ENCODE measurements around the gene RPL37A. TPM values are rescaled to one million over a fixed set of nuclear protein-coding genes. Genes with fewer than 3 reads are reported as not detected.

Gene RPL37A
- 1,000 to 10,000 TPM; 1,064 to 1,421 (median 1,319) TPM for total RNA-seq

DNA sequence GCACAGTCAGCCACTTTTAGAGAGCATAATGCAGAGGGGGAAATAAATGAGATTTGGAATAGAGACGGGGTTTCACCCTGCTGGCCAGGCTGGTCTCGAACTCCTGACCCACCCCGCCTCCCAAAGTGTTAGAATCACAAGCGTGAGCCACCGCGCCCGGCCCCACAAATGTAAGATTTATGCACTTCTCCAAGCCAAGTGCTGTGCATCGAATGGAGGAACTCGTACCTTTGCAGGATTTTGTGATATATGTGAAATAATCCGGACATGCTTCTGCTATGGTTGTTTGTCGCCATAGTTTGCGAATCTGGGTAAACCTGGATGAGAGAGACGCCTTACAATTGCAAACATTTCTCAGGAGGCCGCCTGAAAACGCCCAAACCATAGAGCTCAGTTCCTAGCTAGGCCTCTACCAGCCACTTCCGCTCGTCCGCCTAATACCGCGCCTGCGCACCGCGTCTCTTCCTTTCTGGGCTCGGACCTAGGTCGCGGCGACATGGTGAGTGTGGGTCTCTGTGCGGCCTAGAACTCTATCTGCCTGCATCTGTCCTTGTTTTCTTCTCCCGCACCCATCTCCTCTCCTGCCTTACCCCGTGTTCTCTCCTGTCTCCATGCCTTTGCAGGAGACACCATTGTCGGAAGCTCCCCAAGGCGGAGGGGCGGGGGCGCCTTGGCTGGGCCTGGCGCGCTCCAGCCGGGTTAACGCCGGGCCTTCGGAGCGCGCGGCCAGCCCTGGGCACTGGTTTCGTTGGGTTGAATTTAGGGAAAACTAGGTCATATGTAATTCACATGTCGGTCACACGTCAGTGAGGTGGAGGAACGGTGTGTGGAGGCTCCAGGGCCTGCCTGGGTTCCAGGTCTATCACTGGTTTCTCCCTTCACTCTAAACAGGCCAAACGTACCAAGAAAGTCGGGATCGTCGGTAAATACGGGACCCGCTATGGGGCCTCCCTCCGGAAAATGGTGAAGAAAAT, at the start of gene RPL37A:
TSS of gene RPL37A (plus strand) at position 466 of the 974 bp plus-strand sequence. CDS start at position 497, 31 bp downstream.
- TF ChIP-seq, protein P1, sequence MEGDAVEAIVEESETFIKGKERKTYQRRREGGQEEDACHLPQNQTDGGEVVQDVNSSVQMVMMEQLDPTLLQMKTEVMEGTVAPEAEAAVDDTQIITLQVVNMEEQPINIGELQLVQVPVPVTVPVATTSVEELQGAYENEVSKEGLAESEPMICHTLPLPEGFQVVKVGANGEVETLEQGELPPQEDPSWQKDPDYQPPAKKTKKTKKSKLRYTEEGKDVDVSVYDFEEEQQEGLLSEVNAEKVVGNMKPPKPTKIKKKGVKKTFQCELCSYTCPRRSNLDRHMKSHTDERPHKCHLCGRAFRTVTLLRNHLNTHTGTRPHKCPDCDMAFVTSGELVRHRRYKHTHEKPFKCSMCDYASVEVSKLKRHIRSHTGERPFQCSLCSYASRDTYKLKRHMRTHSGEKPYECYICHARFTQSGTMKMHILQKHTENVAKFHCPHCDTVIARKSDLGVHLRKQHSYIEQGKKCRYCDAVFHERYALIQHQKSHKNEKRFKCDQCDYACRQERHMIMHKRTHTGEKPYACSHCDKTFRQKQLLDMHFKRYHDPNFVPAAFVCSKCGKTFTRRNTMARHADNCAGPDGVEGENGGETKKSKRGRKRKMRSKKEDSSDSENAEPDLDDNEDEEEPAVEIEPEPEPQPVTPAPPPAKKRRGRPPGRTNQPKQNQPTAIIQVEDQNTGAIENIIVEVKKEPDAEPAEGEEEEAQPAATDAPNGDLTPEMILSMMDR (IDR thresholded peaks at IDR 0.05) = no peak
- ATAC-seq (ENCODE audit: low FRiP score) (peak; percentile 97), DNase-seq (ENCODE audit: low spot score) (peak; percentile 78)

DNA sequence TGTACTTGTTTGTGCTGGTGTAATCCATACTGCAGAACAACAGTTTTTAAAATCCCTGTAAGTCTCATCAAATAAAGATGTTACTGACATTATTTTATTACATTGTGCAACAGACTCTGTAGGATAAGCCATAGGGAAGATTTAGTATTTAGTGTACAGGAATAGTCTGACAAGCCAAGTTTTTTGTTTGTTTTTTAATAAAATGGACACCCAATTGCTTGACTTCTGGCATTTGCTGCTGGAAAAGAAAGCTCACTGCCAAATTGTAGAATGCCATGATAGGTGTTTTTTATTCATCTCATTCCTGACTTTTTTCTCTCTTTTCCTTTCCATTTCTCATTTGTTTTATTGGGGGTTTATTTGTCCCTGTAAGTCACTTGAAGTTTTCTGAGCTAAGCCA, 48.3 kb upstream of the RPL37A start:
- TF ChIP-seq, protein P1 (IDR thresholded peaks at IDR 0.05) = no peak
- no peak for DNase-seq (ENCODE audit: low spot score)
- no peak for ATAC-seq (ENCODE audit: low FRiP score)

DNA sequence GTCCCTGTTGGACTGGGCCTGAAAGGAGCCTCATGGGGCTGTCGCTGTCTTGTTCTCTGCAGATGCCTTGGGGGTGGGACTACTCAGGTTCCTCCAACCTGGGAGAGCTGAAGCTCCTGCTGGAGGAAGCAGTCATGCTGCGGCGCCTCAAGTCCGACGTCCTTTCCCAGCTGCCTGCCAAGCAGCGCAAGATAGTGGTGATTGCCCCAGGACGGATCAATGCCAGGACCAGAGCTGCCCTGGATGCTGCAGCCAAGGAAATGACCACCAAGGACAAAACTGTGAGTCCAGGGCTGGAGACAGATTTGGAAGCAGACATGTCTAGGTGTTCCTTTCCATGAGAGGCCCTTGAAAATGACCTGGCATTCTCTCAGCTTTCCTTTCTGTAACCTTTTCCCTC, 47.9 kb upstream of the RPL37A start:
- TF ChIP-seq, protein P1 (IDR thresholded peaks at IDR 0.05) = no peak
- DNase-seq (ENCODE audit: low spot score) (no peak), ATAC-seq (ENCODE audit: low FRiP score) (no peak)

DNA sequence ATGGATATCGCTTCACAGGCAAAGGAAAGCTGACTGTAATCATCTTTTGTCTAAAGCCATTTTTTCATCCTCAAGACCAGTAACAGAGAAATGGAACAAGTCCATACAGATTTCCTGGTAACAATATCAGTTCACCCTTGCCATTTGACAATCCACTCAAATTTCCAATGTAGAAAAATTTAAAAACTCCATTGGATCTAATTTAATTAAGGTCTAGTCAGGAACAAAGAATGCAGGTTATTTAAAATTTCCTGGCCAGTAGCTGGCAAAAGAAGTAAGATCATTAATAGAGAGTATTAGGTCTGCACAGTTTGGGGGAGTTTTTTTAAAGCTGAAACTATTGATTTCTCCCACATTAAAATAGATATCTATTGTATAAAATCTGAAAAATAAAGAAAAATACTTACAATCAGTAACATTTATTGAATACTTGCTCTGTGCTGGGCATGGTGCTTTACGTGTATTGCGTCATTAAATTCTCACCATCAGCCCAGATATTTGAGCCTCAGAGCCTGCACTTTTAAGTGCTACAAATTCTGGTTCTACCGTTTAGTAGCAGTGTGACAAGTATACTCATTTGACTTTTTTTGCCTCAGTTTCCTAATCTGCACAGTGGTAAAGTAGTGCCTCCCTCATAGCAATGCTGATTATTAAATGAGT, 44.6 kb upstream of the RPL37A start:
- ATAC-seq (ENCODE audit: low FRiP score) = no peak
- TF ChIP-seq, protein P1 (IDR thresholded peaks at IDR 0.05) = no peak

DNA sequence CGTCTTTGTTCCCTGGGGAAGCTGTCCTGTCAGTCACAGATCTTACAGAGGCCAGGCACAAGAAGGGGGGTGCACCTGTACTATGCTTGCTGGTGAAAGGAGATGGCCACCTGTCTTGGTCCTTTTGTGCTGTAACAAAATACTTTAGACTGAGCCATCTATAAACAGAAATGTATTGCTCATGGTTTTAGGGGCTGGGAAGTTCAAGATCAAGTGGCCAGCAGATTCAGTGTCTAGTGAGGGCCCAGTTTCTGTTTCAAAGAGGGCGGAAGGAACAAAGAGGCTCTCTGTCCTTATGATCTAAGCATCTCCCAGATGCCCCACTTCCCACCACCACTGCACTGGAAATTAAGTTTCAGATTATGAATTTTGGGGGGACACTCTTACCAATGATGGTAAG, 35.5 kb upstream of the RPL37A start:
- TF ChIP-seq, protein P1 (IDR thresholded peaks at IDR 0.05) = no peak
- ATAC-seq (ENCODE audit: low FRiP score) (no peak), DNase-seq (ENCODE audit: low spot score) (no peak)

More for the DNA sequence above, 44.6 kb upstream of the RPL37A start:
- DNase-seq (ENCODE audit: low spot score) = no peak

DNA sequence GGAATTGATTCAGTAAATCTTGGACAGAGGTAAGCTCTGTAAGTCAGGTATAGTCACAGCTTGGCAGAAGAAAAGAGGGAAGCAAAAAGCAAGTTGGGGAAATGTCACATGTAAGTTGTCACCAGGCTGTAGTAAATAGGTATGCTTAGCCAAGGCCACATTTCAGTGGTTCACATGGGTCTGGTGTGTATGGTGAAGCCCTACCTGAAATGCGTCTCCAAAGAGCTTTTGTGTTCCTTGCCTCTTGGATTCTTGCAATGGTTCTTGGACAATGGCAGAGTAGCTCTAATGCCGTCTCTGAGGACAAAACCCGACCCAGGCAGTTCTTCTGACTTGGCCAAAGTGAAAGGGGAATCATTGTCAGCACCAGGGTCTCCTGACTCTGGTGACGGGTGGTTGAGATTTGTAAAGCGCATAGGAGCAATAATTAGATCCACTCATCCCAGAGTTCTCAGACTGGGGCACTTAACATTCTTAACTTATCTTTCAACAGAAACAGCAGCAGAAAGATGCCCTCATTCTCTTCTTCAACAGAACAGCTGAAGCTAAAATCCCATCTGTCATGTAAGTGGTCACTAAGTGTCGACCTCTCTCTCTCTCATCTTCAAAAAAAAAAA, 34.4 kb upstream of the RPL37A start:
- DNase-seq (ENCODE audit: low spot score) = no peak
- no peak for ATAC-seq (ENCODE audit: low FRiP score)
- TF ChIP-seq, protein P1 (IDR thresholded peaks at IDR 0.05) = no peak

Measured in omental fat pad (tissue), 4 donors.